Kidney (tissue), 14 donors: ENCODE measurements around the gene MORN1. TPM values are rescaled to one million over a fixed set of nuclear protein-coding genes. Genes with fewer than 3 reads are reported as not detected.

ENCODE experiments used
- DNase-seq, 5 donors: peaks; one replicate each; pipeline ENCODE4 v3.0.0-alpha.2; 2013 to 2020
- FAIRE-seq: peaks from 2 replicates; lab custom pipeline; 2012; peaks lifted over from hg19 to GRCh38; lab: Jason Lieb, UNC
- H3K27ac ChIP-seq, 2 donors: one replicate each; pipeline ENCODE4 v1.7.0; 2013; ENCODE audit warnings: low read depth in 2 of 2, low read length in 2 of 2, inconsistent platforms in 1 of 2
- H3K27me3 ChIP-seq: one replicate; pipeline ENCODE4 v1.7.1; 2013; ENCODE audit warnings: low read length, inconsistent platforms; ENCODE audit not compliant: control insufficient read depth, insufficient read depth
- H3K36me3 ChIP-seq, 3 donors: one replicate each; pipeline versions ENCODE4 v1.7.0 to v1.7.1; 2013; ENCODE audit warnings: low read length in 3 of 3, control low read depth in 1 of 3, inconsistent platforms in 1 of 3; ENCODE audit not compliant: insufficient read depth in 3 of 3, control insufficient read depth in 2 of 3
- H3K4me1 ChIP-seq, 3 donors: one replicate each; pipeline versions ENCODE4 v1.7.0 to v1.7.1; 2013; ENCODE audit warnings: low read length in 3 of 3, inconsistent platforms in 1 of 3, low read depth in 1 of 3; ENCODE audit not compliant: control insufficient read depth in 2 of 3, insufficient read depth in 2 of 3
- H3K4me3 ChIP-seq, 3 donors: one replicate each; pipeline versions ENCODE4 v1.7.0 to v1.8.1; 2013; ENCODE audit warnings: low read length in 3 of 3, control low read depth in 1 of 3, inconsistent platforms in 1 of 3
- H3K9ac ChIP-seq, 3 donors: one replicate each; pipeline versions ENCODE4 v1.7.0 to v1.7.1; 2013; ENCODE audit warnings: low read length in 3 of 3, control low read depth in 1 of 3, inconsistent platforms in 1 of 3
- H3K9me3 ChIP-seq, 3 donors: one replicate each; pipeline versions ENCODE4 v1.7.0 to v1.7.1; 2013; ENCODE audit warnings: low read length in 3 of 3, control low read depth in 1 of 3, inconsistent platforms in 1 of 3; ENCODE audit not compliant: control insufficient read depth in 2 of 3, insufficient read depth in 1 of 3
- intact Hi-C: fragments of 100-400 bp; cut with DNase I; formaldehyde crosslinking; loops from one replicate; pipeline ENCODE4 v1.11.1; 2022
- polyA plus RNA-seq: library from polyadenylated mRNA; stranded (reverse); fragments of 350-450 nt; fragmentation: Illumina TruSeq; extraction: RNeasy Lipid Tissue Mini Kit (QIAGEN cat#74804); gene quantifications from one replicate; pipeline ENCODE4 v1.2.3, GENCODE V29; 2014; ENCODE audit warnings: low read depth, low replicate concordance; ENCODE audit not compliant: insufficient read depth
- total RNA-seq: library from RNA; stranded (reverse); fragmentation: NEBNext Ultra II Directional; extraction: Animal tissue kit (Norgen Biotek cat#: 25700); gene quantifications from one replicate; pipeline ENCODE4 v1.2.1, GENCODE V29; 2021
- TF ChIP-seq, protein P1 (sequence below): IDR thresholded peaks from 3 replicates; pipeline ENCODE4 v1.5.1; 2012; ENCODE audit warnings: mild to moderate bottlenecking, moderate library complexity, borderline replicate concordance; ENCODE audit not compliant: insufficient read depth; ENCODE audit errors: extremely low read depth
- donor health status: control.
- donor health status: control.
- donor health status: control.
- donor health status: control.
- donor health status: control.
- donor health status: DM: yes; HTN: yes; CAD: no.
- donor health status: Normal renal cell carcinoma (clear cell type).

The MORN1 gene
- total and polyA plus RNA-seq, 2 donors from 2014 or later = 9.0 to 24.7 TPM

DNA sequence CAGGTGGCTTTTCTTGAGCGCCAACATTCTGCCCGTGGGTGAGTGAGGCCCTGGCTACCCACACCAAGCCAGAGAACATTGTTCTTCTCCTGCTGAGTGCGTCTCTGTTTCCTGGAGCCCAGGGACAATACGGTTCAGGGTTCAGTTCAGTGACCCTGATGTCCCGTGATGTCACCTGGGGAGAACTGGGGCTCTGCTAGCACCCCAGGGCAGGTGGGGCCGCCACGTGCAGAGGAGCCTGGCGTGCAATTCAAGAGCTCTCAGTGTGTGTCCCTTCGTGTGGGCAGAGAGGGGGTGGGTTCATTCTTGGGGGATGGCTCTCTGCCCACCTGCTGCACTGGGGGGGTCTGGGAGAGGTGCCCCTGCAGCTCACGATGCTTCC lies 39.2 kb upstream of the MORN1 start:
- TF ChIP-seq, protein P1, sequence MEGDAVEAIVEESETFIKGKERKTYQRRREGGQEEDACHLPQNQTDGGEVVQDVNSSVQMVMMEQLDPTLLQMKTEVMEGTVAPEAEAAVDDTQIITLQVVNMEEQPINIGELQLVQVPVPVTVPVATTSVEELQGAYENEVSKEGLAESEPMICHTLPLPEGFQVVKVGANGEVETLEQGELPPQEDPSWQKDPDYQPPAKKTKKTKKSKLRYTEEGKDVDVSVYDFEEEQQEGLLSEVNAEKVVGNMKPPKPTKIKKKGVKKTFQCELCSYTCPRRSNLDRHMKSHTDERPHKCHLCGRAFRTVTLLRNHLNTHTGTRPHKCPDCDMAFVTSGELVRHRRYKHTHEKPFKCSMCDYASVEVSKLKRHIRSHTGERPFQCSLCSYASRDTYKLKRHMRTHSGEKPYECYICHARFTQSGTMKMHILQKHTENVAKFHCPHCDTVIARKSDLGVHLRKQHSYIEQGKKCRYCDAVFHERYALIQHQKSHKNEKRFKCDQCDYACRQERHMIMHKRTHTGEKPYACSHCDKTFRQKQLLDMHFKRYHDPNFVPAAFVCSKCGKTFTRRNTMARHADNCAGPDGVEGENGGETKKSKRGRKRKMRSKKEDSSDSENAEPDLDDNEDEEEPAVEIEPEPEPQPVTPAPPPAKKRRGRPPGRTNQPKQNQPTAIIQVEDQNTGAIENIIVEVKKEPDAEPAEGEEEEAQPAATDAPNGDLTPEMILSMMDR = no peak
- intact Hi-C loops = no loop called here

DNA sequence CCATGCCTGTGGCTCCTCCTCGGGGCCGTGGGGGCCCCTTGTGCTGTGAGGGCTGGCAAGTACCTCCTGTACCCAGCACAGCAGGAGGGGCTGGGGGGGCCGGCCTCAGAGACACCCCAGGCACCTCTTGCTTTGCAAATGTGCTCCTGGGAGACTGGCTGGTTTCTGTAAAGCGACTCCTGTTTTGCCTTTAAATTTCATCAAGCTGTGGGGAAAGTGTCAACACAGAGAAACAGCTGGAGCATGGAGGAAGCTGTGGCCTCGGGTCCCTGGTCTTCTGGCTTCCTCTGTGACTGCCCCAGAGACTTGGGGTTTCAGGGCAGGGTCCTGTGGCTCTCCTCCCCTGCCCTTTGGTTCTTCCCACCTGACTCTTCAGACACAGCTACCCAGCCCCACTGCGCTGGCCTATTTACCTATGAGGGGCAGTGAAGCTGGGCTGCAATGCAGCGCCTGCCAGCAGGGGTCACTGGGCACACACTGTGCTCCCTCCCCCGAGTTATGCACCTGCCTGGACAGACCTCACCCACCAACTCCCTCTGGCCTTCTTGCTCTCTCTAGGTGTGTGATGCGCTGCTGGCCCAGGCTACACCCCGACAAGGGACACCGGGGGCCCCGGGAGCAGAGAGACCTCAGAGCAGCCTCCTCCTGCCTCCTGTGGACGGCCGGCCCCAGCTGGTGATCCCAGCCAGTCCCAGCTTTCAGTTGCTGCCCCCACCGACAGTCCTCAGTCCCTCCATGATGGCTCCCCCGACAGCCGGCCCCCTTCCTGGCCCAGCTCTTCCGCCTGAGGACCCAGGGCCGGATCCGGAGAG lies 38.6 kb upstream of the MORN1 start:
- intact Hi-C loops = no loop called here
- no peak overlapping the region for H3K9ac ChIP-seq
- no peaks in the 10 kb centered on the region for H3K27me3 ChIP-seq
- H3K9me3 ChIP-seq = no peaks in the 10 kb centered on the region
- H3K4me1 ChIP-seq = no peaks in the 10 kb centered on the region
- TF ChIP-seq, protein P1 = no peak
- H3K4me3 ChIP-seq = no peak overlapping the region
- DNase-seq (no peak), FAIRE-seq (no peak)
- H3K36me3 ChIP-seq = no peaks in the 10 kb centered on the region
- no peak overlapping the region for H3K27ac ChIP-seq

More for the DNA sequence above, 39.2 kb upstream of the MORN1 start:
- Histone ChIP-seq H3K36me3 (no peaks in the 10 kb centered on the region), H3K9me3 (no peaks in the 10 kb centered on the region), H3K9ac (no peak overlapping the region), H3K4me1 (no peaks in the 10 kb centered on the region), H3K27ac (no peak overlapping the region), H3K4me3 (no peak overlapping the region), H3K27me3 (no peaks in the 10 kb centered on the region)
- DNase-seq (no peak), FAIRE-seq (no peak)

DNA sequence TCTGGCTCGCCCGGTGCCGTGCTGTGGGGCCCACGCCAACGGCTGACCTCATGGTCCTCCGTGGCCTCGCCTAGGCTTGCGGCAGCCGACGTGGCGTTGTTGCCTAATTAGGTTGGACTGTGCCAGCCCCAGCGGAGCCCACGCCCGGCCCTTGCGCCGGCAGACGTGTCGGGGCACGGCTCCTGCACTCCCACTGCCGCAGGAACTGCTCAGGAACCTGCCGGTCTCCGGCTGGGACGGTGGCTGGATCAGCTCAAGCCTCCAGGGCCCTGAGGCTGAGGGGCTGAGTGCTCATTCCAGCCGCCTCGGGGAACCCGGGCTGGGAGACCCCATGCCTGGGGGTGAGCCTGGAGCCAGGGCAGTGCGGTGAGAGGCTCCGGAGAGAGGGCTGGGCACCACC lies 37.1 kb upstream of the MORN1 start:
- H3K4me3 ChIP-seq = no peak overlapping the region
- H3K27ac ChIP-seq = no peak overlapping the region
- FAIRE-seq = no peak
- H3K27me3 ChIP-seq = no peaks in the 10 kb centered on the region
- TF ChIP-seq, protein P1 = no peak
- no peak overlapping the region for H3K9ac ChIP-seq
- no peak for DNase-seq
- no peaks in the 10 kb centered on the region for H3K36me3 ChIP-seq
- peaks cover 0 to 2% (median 0%) of the 10 kb centered on the region in 3 donors for H3K9me3 ChIP-seq
- intact Hi-C loops = no loop called here
- no peaks in the 10 kb centered on the region for H3K4me1 ChIP-seq

DNA sequence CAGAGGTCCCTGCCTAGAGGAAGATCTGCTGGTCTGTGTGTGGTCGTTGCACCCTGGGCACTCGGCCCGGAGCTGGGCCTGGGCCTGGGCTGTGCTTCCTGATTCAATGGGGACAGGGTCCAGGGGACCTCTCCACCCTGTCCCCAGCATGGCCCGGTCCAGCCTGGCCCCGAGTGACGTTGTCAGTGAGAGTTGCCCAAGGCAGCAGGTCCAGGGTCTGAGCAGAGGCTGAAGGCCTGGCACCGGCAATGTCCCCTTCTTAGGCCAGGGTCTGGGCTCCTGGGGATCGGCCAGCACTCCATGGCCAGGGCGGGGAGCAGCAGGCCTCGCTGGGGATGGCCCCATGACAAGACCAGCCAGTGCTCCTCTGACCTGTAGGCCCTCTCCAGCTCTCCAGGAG lies 36.6 kb upstream of the MORN1 start:
- intact Hi-C loops = no loop called here
- no peaks in the 10 kb centered on the region for H3K36me3 ChIP-seq
- peaks cover 0 to 5% (median 0%) of the 10 kb centered on the region in 3 donors for H3K9me3 ChIP-seq
- H3K9ac ChIP-seq = no peak overlapping the region
- no peak for DNase-seq
- no peak overlapping the region for H3K4me3 ChIP-seq
- H3K4me1 ChIP-seq = no peaks in the 10 kb centered on the region
- FAIRE-seq = no peak
- H3K27me3 ChIP-seq = no peaks in the 10 kb centered on the region
- no peak overlapping the region for H3K27ac ChIP-seq
- TF ChIP-seq, protein P1 = no peak
